ENCODE data around the gene ALDH8A1.

The ALDH8A1 gene

DNA sequence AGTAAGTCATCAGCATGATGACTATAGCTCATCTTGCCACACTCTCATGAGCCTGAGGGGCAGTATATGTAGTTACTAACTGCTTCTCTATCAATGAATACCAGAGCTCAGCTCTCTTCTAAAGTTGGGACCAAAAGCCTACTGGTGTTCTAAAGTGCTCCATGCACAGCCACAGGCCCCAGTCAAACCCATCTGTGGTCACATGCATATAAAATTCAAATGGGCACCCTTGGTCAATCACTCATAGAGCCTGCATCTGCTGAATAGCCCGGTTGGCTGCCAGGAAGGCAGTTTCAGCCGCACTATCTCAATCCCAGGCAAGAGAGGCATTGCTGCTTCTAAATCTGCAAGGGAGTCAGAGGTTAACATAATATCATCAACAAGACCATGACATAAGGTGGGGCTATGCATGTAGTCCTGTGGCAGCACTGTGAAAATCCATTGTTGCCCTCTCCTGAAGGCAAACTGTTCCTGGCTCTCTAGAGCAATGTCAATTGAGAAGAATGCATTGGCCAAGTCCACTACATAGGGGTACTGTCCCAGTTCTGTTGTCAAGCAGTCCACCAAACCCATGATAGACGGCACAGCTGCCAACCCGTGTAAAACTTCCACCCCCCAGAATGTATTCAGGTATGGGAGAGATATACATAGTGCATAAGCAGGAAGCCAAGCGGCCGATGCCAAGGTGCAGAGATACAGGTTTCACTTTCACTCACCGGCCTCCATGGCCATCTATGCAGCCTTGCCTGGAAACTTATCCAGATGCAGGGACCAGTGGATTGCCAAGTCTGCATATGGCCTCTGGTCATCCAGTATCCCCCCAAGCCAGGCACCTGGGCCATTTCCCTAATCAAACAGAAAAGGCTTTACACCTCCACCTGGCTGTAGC is 76.2 kb downstream of the ALDH8A1 start:
- H3K9ac ChIP-seq (ENCODE audit: low read depth, low read length, poor library complexity, severe bottlenecking), result no peak overlapping the region
- H3K4me1 ChIP-seq (ENCODE audit: insufficient read depth, low read length, poor library complexity, severe bottlenecking), result no peaks in the 10 kb centered on the region
- H3K27me3 ChIP-seq (ENCODE audit: insufficient read depth, low read length, poor library complexity, severe bottlenecking), result no peaks in the 10 kb centered on the region
- no peak overlapping the region for H3K4me2 ChIP-seq (ENCODE audit: low read depth, low read length, poor library complexity, severe bottlenecking)
- H3K9me3 ChIP-seq (ENCODE audit: insufficient read depth, low read depth, low read length), result peaks cover 3% of the 10 kb centered on the region; the same call in 1 of the 2 replicates
- H3K9me2 ChIP-seq (replicated peaks; ENCODE audit: low read depth, low read length), result no peaks in the 10 kb centered on the region
- TF ChIP-seq EZH2phosphoT487 (IDR thresholded peaks at IDR 0.05; ENCODE audit: borderline replicate concordance) (no peak), CTCF (conservative IDR thresholded peaks at IDR 0.05; ENCODE audit: low read length) (no peak)
- H3K79me2 ChIP-seq (ENCODE audit: insufficient read depth, low read length), result no peaks in the 10 kb centered on the region
- H3K36me3 ChIP-seq (ENCODE audit: insufficient read depth, low read length), result no peaks in the 10 kb centered on the region
- no peak overlapping the region for H2AFZ ChIP-seq (ENCODE audit: low read length)
- H3K4me3 ChIP-seq (ENCODE audit: low read length, poor library complexity, severe bottlenecking), result no peak overlapping the region
- H3F3A ChIP-seq (ENCODE audit: low read depth), result no peaks in the 10 kb centered on the region
- no peaks in the 10 kb centered on the region for H4K20me1 ChIP-seq (ENCODE audit: insufficient read depth, low read length, poor library complexity, severe bottlenecking)

GRCh38 chr6:134870677-134871498 is 79.0 kb downstream of the ALDH8A1 start:
- Histone ChIP-seq H3K79me2 (ENCODE audit: insufficient read depth, low read length) (no peaks in the 10 kb centered on the region), H3K9ac (ENCODE audit: low read depth, low read length, poor library complexity, severe bottlenecking) (no peak overlapping the region), H3K9me3 (ENCODE audit: insufficient read depth, low read depth, low read length) (peaks cover 3% of the 10 kb centered on the region; the same call in 1 of the 2 replicates), H2AFZ (ENCODE audit: low read length) (peak overlapping the region; percentile 5; the same call in 1 of the 2 replicates), H3F3A (ENCODE audit: low read depth) (no peaks in the 10 kb centered on the region), H3K36me3 (ENCODE audit: insufficient read depth, low read length) (no peaks in the 10 kb centered on the region), H3K27me3 (ENCODE audit: insufficient read depth, low read length, poor library complexity, severe bottlenecking) (no peaks in the 10 kb centered on the region), H3K4me2 (ENCODE audit: low read depth, low read length, poor library complexity, severe bottlenecking) (no peak overlapping the region), H3K4me1 (ENCODE audit: insufficient read depth, low read length, poor library complexity, severe bottlenecking) (no peaks in the 10 kb centered on the region), H3K9me2 (replicated peaks; ENCODE audit: low read depth, low read length) (no peaks in the 10 kb centered on the region), H4K20me1 (ENCODE audit: insufficient read depth, low read length, poor library complexity, severe bottlenecking) (no peaks in the 10 kb centered on the region), H3K4me3 (ENCODE audit: low read length, poor library complexity, severe bottlenecking) (no peak overlapping the region)
- TF ChIP-seq EZH2phosphoT487 (IDR thresholded peaks at IDR 0.05; ENCODE audit: borderline replicate concordance) (no peak), CTCF (conservative IDR thresholded peaks at IDR 0.05; ENCODE audit: low read length) (no peak)

- no peaks in the 10 kb centered on the region for H4K20me1 ChIP-seq (ENCODE audit: insufficient read depth, low read length, poor library complexity, severe bottlenecking)
- TF ChIP-seq CTCF (conservative IDR thresholded peaks at IDR 0.05; ENCODE audit: low read length) (no peak), EZH2phosphoT487 (IDR thresholded peaks at IDR 0.05; ENCODE audit: borderline replicate concordance) (no peak)
- no peaks in the 10 kb centered on the region for H3K9me2 ChIP-seq (replicated peaks; ENCODE audit: low read depth, low read length)
- no peaks in the 10 kb centered on the region for H3K27me3 ChIP-seq (ENCODE audit: insufficient read depth, low read length, poor library complexity, severe bottlenecking)
- H3K36me3 ChIP-seq (ENCODE audit: insufficient read depth, low read length), result no peaks in the 10 kb centered on the region
- no peak overlapping the region for H3K4me3 ChIP-seq (ENCODE audit: low read length, poor library complexity, severe bottlenecking)
- H3K9me3 ChIP-seq (ENCODE audit: insufficient read depth, low read depth, low read length), result no peaks in the 10 kb centered on the region
- H3K9ac ChIP-seq (ENCODE audit: low read depth, low read length, poor library complexity, severe bottlenecking), result no peak overlapping the region
- no peaks in the 10 kb centered on the region for H3K4me1 ChIP-seq (ENCODE audit: insufficient read depth, low read length, poor library complexity, severe bottlenecking)
- no peaks in the 10 kb centered on the region for H3F3A ChIP-seq (ENCODE audit: low read depth)
- no peak overlapping the region for H2AFZ ChIP-seq (ENCODE audit: low read length)
- no peak overlapping the region for H3K4me2 ChIP-seq (ENCODE audit: low read depth, low read length, poor library complexity, severe bottlenecking)
- no peaks in the 10 kb centered on the region for H3K79me2 ChIP-seq (ENCODE audit: insufficient read depth, low read length)
These were observed 81.1 kb downstream of the ALDH8A1 start for GRCh38 chr6:134868812-134869211.

Measured in Loucy (cell line).